A549 (cell line): ENCODE results near the gene EXT2.

Source experiments
- JUNB ChIP-seq: fragments of >200 bp; sonication (Bioruptor Twin); formaldehyde crosslinking; IDR thresholded peaks from 2 replicates; pipeline ENCODE4 v1.6.1; 2016
- RFX5 ChIP-seq: fragments of 450-650 bp; IDR thresholded peaks from 2 replicates; pipeline ENCODE4 v1.7.1; 2014; ENCODE audit warnings: antibody characterized with exemption, mild to moderate bottlenecking, moderate library complexity
- TF ChIP-seq, protein P1 (sequence below): fragments of >200 bp; sonication (Bioruptor Twin); formaldehyde crosslinking; IDR thresholded peaks from 3 replicates; pipeline ENCODE4 v1.5.1; 2016

DNA sequence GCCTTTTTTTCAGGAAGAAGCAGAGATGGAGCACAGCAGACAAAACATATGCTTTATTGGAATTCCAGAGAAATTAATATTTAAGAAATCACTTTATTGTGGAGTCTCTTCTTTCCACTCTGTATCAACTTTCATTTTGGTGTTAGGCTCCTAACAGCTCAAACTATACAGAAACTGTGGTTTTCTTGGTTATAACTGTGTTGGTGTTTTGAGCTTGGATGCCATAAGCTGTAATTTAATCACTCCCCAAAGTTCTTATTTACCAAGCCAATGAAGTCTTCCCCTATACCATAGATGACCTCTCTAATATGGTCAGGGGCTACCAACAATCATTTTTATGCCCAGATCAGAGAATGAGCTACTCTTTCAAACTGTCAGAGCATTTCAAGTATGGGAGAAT is 90.0 kb downstream of the EXT2 start:
- TF ChIP-seq RFX5, result no peak
- TF ChIP-seq, protein P1, sequence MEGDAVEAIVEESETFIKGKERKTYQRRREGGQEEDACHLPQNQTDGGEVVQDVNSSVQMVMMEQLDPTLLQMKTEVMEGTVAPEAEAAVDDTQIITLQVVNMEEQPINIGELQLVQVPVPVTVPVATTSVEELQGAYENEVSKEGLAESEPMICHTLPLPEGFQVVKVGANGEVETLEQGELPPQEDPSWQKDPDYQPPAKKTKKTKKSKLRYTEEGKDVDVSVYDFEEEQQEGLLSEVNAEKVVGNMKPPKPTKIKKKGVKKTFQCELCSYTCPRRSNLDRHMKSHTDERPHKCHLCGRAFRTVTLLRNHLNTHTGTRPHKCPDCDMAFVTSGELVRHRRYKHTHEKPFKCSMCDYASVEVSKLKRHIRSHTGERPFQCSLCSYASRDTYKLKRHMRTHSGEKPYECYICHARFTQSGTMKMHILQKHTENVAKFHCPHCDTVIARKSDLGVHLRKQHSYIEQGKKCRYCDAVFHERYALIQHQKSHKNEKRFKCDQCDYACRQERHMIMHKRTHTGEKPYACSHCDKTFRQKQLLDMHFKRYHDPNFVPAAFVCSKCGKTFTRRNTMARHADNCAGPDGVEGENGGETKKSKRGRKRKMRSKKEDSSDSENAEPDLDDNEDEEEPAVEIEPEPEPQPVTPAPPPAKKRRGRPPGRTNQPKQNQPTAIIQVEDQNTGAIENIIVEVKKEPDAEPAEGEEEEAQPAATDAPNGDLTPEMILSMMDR, result no peak
- no peak for TF ChIP-seq JUNB
